BE2C (cell line): Measurements from ENCODE around the gene C16orf46.
"Not testable (repeated sequence)": the region's sequence is repeated elsewhere in the genome, so short reads cannot be mapped to it uniquely, and the experiment has no call there.

Source experiments
- DNase-seq: peaks from one replicate; pipeline ENCODE4 v3.0.0-alpha.2; 2020
- H3K27me3 ChIP-seq: fragments of 250-450 bp; sonication (Bioruptor Pico); 2 replicates; pipeline ENCODE4 v1.5.1; 2020; ENCODE audit warnings: mild to moderate bottlenecking
- H3K36me3 ChIP-seq: fragments of 250-450 bp; sonication (Bioruptor Pico); 2 replicates; pipeline ENCODE4 v1.5.1; 2020; ENCODE audit warnings: mild to moderate bottlenecking
- H3K4me1 ChIP-seq: fragments of 250-450 bp; sonication (Bioruptor Pico); 2 replicates; pipeline ENCODE4 v1.5.1; 2020
- H3K4me3 ChIP-seq: 2 replicates; pipeline ENCODE4 v1.5.1; 2011; ENCODE audit warnings: low read depth, low read length
- H3K9me3 ChIP-seq: fragments of 250-450 bp; sonication (Bioruptor Pico); 2 replicates; pipeline ENCODE4 v1.5.1; 2020
- CTCF ChIP-seq: IDR thresholded peaks from 2 replicates; pipeline ENCODE4 v1.5.1; 2012; ENCODE audit warnings: mild to moderate bottlenecking, low read depth, low read length

Gene C16orf46

DNA sequence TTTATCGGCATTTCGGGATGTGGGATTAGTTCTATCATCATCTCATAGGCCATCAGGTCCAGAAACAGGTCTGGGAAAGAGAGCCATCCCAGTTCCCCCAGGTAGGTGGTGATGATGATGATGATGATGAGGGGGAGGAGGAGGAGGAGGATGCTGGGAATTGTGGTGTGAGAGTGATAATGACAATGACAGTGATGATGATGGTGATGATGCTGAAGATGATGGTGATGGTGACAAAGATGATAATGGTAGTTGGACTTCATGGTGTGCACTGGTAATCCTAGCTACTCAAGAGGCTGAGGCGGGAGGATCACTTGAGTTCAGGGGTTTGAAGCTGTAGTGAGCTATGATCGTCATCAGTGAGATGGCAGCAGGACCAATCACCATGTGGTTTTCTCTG is 35.4 kb upstream of the C16orf46 start:
- DNase-seq: no peak
- TF ChIP-seq CTCF: no peak
- Histone ChIP-seq H3K36me3 (no peaks in the 10 kb centered on the region), H3K4me3 (no peak overlapping the region), H3K9me3 (no peaks in the 10 kb centered on the region), H3K4me1 (no peaks in the 10 kb centered on the region), H3K27me3 (no peaks in the 10 kb centered on the region)

GRCh38 chr16:81109274-81109673 is 32.2 kb upstream of the C16orf46 start:
- H3K36me3 ChIP-seq, DNase-seq, H3K27me3 ChIP-seq, H3K4me1 ChIP-seq, H3K4me3 ChIP-seq, H3K9me3 ChIP-seq: not testable (repeated sequence)

DNA sequence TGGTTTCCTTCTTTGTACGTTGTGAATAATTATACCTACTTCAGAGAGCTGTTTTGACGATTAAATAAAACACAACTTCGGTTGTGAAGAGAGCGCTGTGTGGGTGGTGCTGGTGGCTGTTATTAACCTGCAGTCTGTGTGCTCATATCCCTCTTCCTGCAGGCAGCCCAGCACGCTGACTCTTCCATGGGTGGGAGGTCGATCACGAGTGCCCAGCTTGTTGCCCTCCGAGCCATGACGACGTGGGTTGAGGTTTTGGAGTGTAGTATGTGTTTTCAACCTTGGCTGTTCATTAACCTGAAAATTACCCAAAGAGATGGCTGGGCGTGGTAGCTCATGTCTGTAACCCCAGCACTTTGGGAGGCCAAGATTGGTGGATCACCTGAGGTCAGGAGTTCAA is 30.5 kb upstream of the C16orf46 start:
- Histone ChIP-seq H3K36me3 (no peaks in the 10 kb centered on the region), H3K4me1 (no peaks in the 10 kb centered on the region), H3K4me3 (no peak overlapping the region), H3K27me3 (no peaks in the 10 kb centered on the region), H3K9me3 (no peaks in the 10 kb centered on the region)
- no peak for TF ChIP-seq CTCF
- DNase-seq: no peak

DNA sequence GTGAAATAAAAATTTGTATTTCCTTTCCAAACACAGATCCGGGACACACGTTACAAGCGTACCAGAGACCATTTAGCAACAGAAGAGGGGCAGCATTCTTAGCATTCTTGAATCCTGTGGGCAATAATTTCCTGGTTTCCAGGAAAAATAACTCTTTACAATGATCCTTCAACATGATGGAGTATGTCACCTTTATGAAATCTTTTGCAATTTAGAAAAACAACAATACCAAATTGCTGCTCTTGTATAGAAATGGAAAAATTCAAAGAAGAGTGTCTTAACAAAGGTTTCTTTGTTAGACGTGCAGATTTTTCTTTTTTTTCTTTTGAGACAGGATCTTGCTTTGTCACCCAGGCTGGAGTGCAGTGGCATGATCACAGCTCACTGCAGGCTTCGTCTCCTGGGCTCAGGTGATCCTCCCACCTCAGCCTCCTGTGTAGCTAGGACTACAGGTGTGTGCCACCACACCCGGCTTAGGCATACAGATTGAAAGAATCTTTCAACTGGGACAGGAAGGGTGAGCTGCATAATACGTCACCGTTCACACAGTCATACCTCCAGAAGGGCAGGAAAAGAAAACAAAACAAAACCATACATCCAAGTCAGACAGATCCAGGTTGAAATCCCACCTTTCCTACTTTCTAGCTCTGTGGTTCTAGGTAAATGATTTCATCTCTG is 29.9 kb upstream of the C16orf46 start:
- Histone ChIP-seq H3K9me3 (no peaks in the 10 kb centered on the region), H3K4me1 (no peaks in the 10 kb centered on the region), H3K4me3 (no peak overlapping the region), H3K36me3 (no peaks in the 10 kb centered on the region), H3K27me3 (no peaks in the 10 kb centered on the region)
- DNase-seq: no peak
- TF ChIP-seq CTCF: no peak

DNA sequence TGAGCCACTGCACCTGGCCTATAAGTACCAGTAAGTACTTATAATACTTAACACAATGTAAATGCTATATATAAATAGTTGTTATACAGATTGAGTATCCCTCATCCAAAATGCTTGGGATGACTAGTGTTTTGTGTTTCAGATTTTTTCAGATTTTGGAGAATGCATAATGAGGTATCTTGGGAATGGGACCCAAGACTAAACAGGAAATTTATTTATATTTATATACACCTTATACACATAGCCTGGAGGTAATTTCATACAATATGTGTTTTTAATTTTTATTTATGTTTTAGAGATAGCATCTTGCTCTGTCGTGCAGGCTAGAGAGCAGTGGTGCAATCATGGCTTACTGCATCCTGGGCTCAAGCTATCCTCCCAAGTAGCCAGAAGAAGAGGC is 28.9 kb upstream of the C16orf46 start:
- no peak for DNase-seq
- Histone ChIP-seq H3K4me1 (no peaks in the 10 kb centered on the region), H3K27me3 (no peaks in the 10 kb centered on the region), H3K9me3 (no peaks in the 10 kb centered on the region), H3K36me3 (no peaks in the 10 kb centered on the region), H3K4me3 (no peak overlapping the region)
- no peak for TF ChIP-seq CTCF

DNA sequence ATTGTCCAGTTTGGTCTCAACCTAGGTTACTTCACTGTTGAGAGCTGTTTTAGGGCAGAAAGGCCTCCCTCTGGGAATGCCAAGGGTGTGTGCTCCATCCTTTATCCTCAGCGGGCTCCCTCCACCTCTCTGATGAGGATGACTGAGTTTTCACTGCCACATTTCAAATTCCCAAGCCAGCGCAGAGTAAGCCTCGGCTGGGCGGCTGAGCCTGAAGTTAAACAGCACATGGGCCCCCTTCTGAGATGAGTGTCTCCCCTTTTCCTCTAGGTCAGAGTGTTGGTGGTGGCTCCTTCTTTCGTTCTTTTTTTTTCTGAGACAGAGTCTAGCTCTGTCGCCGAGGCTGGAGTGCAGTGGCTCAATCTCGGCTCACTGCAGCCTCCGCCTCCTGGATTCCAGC is 24.7 kb upstream of the C16orf46 start:
- H3K36me3 ChIP-seq: no peaks in the 10 kb centered on the region
- no peak overlapping the region for H3K4me3 ChIP-seq
- no peak for TF ChIP-seq CTCF
- no peak for DNase-seq
- H3K4me1 ChIP-seq: no peaks in the 10 kb centered on the region
- no peaks in the 10 kb centered on the region for H3K27me3 ChIP-seq
- no peaks in the 10 kb centered on the region for H3K9me3 ChIP-seq

DNA sequence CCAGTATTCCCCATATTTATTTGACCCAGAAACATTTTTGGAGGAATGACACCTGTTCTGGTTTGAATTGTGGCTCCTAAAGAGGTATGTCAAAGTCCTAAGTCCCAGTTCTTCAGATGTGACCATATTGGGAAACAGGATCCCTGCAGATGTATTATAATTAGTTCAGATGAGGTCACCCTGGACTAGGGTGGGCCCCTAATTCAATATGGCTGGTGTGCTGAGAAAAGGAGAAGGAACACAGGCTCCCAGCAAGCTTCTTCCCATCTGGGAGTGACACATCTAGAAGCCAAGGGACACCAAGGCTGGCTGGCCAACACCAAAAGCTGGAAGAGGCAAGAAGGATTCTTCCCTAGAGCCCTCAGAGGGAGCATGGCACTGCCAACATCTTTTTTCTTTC is 22.9 kb upstream of the C16orf46 start:
- DNase-seq: no peak
- Histone ChIP-seq H3K27me3 (no peaks in the 10 kb centered on the region), H3K4me3 (no peak overlapping the region), H3K9me3 (no peaks in the 10 kb centered on the region), H3K4me1 (no peaks in the 10 kb centered on the region), H3K36me3 (no peaks in the 10 kb centered on the region)
- TF ChIP-seq CTCF: no peak
